HAP-1 (cell line): ENCODE data around the gene BANF1.
A peak's percentile ranks its signal among the peaks of the same experiment; 100 is the strongest.
"Not testable (repeated sequence)": the region's sequence is repeated elsewhere in the genome, so short reads cannot be mapped to it uniquely, and the experiment has no call there.

Experiments used
- DNase-seq, 2 experiments: peaks; one replicate each; pipeline ENCODE4 v3.0.0-alpha.2; 2016 to 2020; ENCODE audit warnings: low spot score in 2 of 2
- H3K27me3 ChIP-seq: fragments of 250-450 bp; sonication (Bioruptor Pico); 2 replicates; pipeline ENCODE4 v1.5.1; 2020; ENCODE audit warnings: low read depth, mild to moderate bottlenecking, moderate library complexity
- H3K36me3 ChIP-seq: fragments of 250-450 bp; sonication (Bioruptor Pico); replicated peaks from 2 replicates; pipeline ENCODE4 v1.5.1; 2020; ENCODE audit warnings: mild to moderate bottlenecking
- H3K4me1 ChIP-seq: fragments of 250-450 bp; sonication (Bioruptor Pico); 2 replicates; pipeline ENCODE4 v1.5.1; 2020; ENCODE audit warnings: mild to moderate bottlenecking
- H3K4me3 ChIP-seq: fragments of 250-450 bp; sonication (Bioruptor Pico); 2 replicates; pipeline ENCODE4 v1.5.1; 2020; ENCODE audit warnings: mild to moderate bottlenecking, moderate library complexity
- H3K9me3 ChIP-seq: fragments of 250-450 bp; sonication (Bioruptor Pico); 2 replicates; pipeline ENCODE4 v1.5.1; 2020; ENCODE audit warnings: mild to moderate bottlenecking, moderate library complexity
- in situ Hi-C: fragments of 300-500 bp; cut with MboI; formaldehyde crosslinking; loops from 3 replicates; pipeline ENCODE4 v1.14.3; 2020; ENCODE audit warnings: low sequenced_read_pairs, inconsistent platforms, mixed read lengths

BANF1 gene

DNA sequence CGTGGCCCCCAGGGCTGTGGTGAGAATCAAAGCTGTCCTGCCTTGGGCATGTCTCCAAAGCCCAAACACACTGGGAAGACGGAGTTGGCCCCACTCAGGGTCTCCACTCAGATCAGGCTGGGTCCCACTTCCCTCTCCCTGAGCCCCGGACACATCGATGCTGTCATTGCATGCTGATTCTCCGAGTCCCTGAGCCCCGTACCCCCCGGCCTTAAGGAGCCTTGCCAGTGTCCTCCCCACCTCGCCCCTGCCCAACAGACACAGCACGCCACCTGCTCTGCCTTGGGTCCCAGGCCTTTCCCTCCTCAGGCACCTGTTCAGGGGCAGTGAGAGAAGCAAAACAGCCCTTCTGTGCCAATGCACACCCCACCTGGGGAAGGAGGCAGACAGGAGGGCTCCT is 15.0 kb upstream of the BANF1 start:
- in situ Hi-C loops, result loop anchor here (5.0 to 10.0 kb wide), 2 partner anchors 105 to 283 kb away; no protein-coding TSS in a partner anchor
- H3K27me3 ChIP-seq, result no peaks in the 10 kb centered on the region
- no peak overlapping the region for H3K4me3 ChIP-seq
- H3K4me1 ChIP-seq, result no peaks in the 10 kb centered on the region
- DNase-seq, result no peak
- H3K9me3 ChIP-seq, result no peaks in the 10 kb centered on the region
- H3K36me3 ChIP-seq, result no peaks in the 10 kb centered on the region

DNA sequence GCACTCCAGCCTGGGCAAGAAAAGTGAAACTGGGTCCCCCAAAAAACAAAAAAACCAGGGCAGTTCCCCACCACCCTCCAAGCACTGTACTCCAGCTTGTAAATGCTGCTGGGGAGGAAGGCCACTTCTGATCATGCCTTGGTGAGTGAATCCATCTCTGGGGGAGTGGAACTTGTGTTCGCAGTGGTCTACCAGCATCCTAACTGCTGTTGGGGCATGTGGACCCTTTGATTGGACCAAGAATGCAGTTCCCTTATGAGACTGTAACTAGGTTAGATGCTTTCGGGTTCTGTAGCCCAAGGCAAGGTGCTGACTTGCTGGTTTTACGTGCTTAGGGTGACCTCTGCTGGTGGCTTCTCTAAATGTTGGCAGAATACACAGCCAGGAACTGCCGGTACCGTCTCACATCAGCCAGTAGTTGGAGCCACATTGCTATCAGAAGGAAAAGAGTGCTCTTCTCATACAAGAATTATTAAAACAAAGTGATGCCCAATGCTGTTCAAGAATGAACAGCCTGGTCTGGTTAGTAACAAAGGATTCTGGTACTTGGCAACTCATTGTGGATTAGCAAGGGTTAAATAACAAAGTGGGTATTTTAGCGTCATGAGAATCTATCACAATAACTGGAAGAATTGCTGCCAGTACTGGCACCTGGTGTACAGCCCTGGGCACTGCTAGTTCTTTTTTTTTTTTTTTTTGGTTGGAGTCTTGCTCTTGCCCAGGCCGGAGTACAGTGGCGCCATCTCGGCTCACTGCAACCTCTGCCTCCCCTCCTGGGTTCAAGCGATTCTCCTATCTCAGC is 13.3 kb upstream of the BANF1 start:
- peak; percentile 93 to 94 for DNase-seq
- Histone ChIP-seq H3K36me3 (no peaks in the 10 kb centered on the region), H3K4me1 (no peaks in the 10 kb centered on the region), H3K9me3 (no peaks in the 10 kb centered on the region), H3K4me3 (no peak overlapping the region), H3K27me3 (no peaks in the 10 kb centered on the region)
- in situ Hi-C loops, result loop anchor here (5.0 to 10.0 kb wide), 2 partner anchors 107 to 284 kb away; no protein-coding TSS in a partner anchor

GRCh38 chr11:65992056-65992455 is 10.2 kb upstream of the BANF1 start:
- in situ Hi-C loops, result no loop called here
- DNase-seq, result no peak
- peaks cover 2% of the 10 kb centered on the region; the same call in 1 of the 2 replicates for H3K36me3 ChIP-seq
- no peak overlapping the region for H3K4me3 ChIP-seq
- no peaks in the 10 kb centered on the region for H3K27me3 ChIP-seq
- no peaks in the 10 kb centered on the region for H3K9me3 ChIP-seq
- H3K4me1 ChIP-seq, result no peaks in the 10 kb centered on the region

GRCh38 chr11:65997286-65997685 is 5.0 kb upstream of the BANF1 start:
- H3K4me1 ChIP-seq, result no peaks in the 10 kb centered on the region
- H3K4me3 ChIP-seq, result no peak overlapping the region
- H3K27me3 ChIP-seq, result no peaks in the 10 kb centered on the region
- in situ Hi-C loops, result no loop called here
- no peaks in the 10 kb centered on the region for H3K9me3 ChIP-seq
- DNase-seq, result no peak
- H3K36me3 ChIP-seq, result peaks cover 36% of the 10 kb centered on the region

- Histone ChIP-seq H3K4me3 (peak overlapping the region; percentile 66), H3K27me3 (no peaks in the 10 kb centered on the region), H3K9me3 (no peaks in the 10 kb centered on the region), H3K4me1 (no peaks in the 10 kb centered on the region), H3K36me3 (peaks cover 55% of the 10 kb centered on the region)
- in situ Hi-C loops, result no loop called here
- DNase-seq, result no peak
These were observed 434 bp downstream of the BANF1 start for GRCh38 chr11:66002648-66003225.

- DNase-seq, result no peak
- Histone ChIP-seq H3K36me3 (peaks cover 50% of the 10 kb centered on the region), H3K4me3 (peak overlapping the region; percentile 66), H3K27me3 (no peaks in the 10 kb centered on the region), H3K9me3 (no peaks in the 10 kb centered on the region), H3K4me1 (no peaks in the 10 kb centered on the region)
- in situ Hi-C loops, result no loop called here
These were observed 988 bp downstream of the BANF1 start for GRCh38 chr11:66003291-66003690.

GRCh38 chr11:66004186-66004585 is 1.9 kb downstream of the BANF1 start:
- DNase-seq, result no peak
- H3K4me1 ChIP-seq, result no peaks in the 10 kb centered on the region
- no peak overlapping the region for H3K4me3 ChIP-seq
- in situ Hi-C loops, result no loop called here
- H3K27me3 ChIP-seq, result no peaks in the 10 kb centered on the region
- H3K9me3 ChIP-seq, result no peaks in the 10 kb centered on the region
- H3K36me3 ChIP-seq, result peaks cover 41% of the 10 kb centered on the region

- peaks cover 27% of the 10 kb centered on the region for H3K36me3 ChIP-seq
- no peaks in the 10 kb centered on the region for H3K4me1 ChIP-seq
- no peak overlapping the region for H3K4me3 ChIP-seq
- no peaks in the 10 kb centered on the region for H3K27me3 ChIP-seq
- no peak for DNase-seq
- no peaks in the 10 kb centered on the region for H3K9me3 ChIP-seq
- in situ Hi-C loops, result no loop called here
These were observed 4.0 kb downstream of the BANF1 start for GRCh38 chr11:66006134-66006890.

GRCh38 chr11:66006891-66007176 is 4.5 kb downstream of the BANF1 start:
- H3K4me1 ChIP-seq, result no peaks in the 10 kb centered on the region
- no peaks in the 10 kb centered on the region for H3K9me3 ChIP-seq
- H3K4me3 ChIP-seq, result no peak overlapping the region
- no peak for DNase-seq
- H3K27me3 ChIP-seq, result no peaks in the 10 kb centered on the region
- in situ Hi-C loops, result no loop called here
- peaks cover 27% of the 10 kb centered on the region for H3K36me3 ChIP-seq

GRCh38 chr11:66007201-66007634 is 4.9 kb downstream of the BANF1 start:
- in situ Hi-C loops, result no loop called here
- H3K36me3 ChIP-seq, result peaks cover 27% of the 10 kb centered on the region
- no peaks in the 10 kb centered on the region for H3K27me3 ChIP-seq
- DNase-seq, result no peak
- H3K4me3 ChIP-seq, result no peak overlapping the region
- H3K4me1 ChIP-seq, result no peaks in the 10 kb centered on the region
- no peaks in the 10 kb centered on the region for H3K9me3 ChIP-seq

DNA sequence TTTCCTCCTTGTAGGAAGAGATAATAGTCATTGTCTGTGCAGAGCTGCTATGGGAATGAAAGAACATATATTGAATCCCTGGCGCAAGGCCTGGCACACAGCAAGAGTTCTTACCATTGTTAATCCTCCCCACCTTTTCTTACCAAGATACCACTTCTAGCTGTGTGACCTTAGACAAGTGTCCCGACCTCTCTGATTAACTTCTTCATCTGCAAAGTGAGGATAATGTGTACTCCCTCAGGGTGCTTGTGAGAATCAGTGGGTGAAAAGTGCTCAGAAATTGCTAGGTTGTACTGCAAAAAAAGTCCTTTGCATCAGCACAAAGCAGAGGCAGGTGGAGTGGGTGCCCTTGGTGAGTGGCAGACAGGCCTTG is 5.8 kb downstream of the BANF1 start:
- Histone ChIP-seq H3K27me3 (no peaks in the 10 kb centered on the region), H3K36me3 (peaks cover 27% of the 10 kb centered on the region), H3K4me3 (no peak overlapping the region), H3K4me1 (no peaks in the 10 kb centered on the region), H3K9me3 (no peaks in the 10 kb centered on the region)
- no peak for DNase-seq
- in situ Hi-C loops, result no loop called here

DNA sequence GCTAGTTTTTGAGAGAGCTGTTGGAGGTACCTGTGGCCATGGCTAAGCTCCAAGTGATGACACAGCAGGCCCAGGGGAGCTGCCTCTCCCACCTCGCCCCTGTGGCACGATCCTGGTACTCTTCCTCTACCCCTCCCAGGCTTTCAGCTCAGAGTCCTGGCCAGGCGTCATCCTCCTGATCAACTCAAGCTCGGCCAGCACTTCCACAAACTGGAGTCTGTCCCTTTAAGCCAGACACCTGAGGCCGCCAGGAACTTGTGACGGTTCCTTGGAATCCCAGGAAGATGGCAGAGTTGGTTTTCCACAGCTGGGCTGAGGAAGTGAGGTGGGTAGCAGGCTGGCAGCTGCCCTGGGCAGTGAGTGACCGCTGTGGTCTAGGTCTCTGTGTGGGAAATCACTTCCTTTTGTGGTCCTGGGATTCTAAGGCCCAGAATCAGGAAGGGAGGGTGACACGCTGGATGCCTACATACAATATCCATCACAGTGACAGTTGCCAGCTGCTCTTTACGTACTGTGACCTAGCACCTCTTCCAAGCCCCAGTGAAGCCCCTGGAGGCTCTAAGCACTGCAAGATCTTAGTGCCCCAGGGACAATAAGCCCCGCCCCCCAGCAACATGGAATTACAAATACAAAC is 6.3 kb downstream of the BANF1 start:
- in situ Hi-C loops, result no loop called here
- Histone ChIP-seq H3K9me3 (no peaks in the 10 kb centered on the region), H3K4me1 (no peaks in the 10 kb centered on the region), H3K4me3 (no peak overlapping the region), H3K27me3 (no peaks in the 10 kb centered on the region), H3K36me3 (peaks cover 24% of the 10 kb centered on the region)
- DNase-seq, result peak in 1 of 2 experiments; percentile 53

DNA sequence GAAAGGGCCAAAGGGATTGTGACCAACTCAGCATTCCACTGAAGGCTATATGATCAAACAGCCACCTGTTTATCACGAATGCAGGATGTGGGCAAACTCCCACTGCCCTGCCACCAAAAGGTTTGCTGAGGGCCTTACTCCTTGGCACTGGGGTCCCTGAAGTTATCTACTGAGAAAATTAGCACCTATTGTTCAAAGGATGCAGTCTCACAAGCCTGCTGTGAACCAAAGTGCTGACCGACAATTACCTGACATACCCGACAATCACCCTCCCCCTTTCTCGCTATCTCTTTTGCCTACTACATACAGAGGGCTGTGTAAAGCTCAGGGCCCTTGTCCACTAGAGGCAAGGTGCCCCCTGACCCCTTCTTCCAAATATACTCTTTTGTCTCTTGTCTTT is 7.7 kb downstream of the BANF1 start:
- H3K27me3 ChIP-seq, DNase-seq, H3K9me3 ChIP-seq, H3K4me1 ChIP-seq, H3K4me3 ChIP-seq, in situ Hi-C loops: not testable (repeated sequence)
- H3K36me3 ChIP-seq, result peaks cover 11% of the 10 kb centered on the region
